Peyer's patch (tissue), 4 donors: Measurements from ENCODE around the gene CUBN.

Experiments used
- POLR2A ChIP-seq, 2 donors: fragments of 450-650 bp; IDR thresholded peaks; one replicate each; pipeline ENCODE4 v1.5.1; 2017; ENCODE audit warnings: antibody characterized with exemption in 2 of 2, mild to moderate bottlenecking in 2 of 2, moderate library complexity in 2 of 2
- TF ChIP-seq, protein P1 (sequence below), 6 experiments: fragments of 450-650 bp in 4 of 6; fragments of 200-600 bp in 2 of 6; sonication (generic) in 1 of 6; IDR thresholded peaks; one replicate each; pipeline ENCODE4 v1.5.1; 2017 to 2019; ENCODE audit warnings: antibody characterized with exemption in 6 of 6, mild to moderate bottlenecking in 3 of 6, moderate library complexity in 1 of 6

DNA sequence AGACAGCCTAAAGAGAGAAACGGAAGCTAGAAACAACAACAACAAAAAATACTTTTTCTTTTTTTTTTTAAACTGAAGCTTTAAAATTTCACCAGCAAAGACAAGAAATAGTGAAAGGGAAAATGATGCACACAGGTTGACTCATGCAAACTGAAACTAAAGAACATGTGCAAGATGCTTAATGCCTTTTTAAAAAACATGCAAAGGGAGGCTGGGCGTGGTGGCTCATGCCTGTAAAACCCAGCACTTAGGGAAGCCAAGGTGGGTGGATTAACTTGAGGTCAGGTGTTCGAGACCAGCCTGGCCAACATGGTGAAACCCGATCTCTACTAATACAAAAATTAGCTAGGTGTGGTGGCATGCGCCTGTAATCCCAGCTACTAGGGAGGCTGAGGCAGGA lies 15.1 kb upstream of the CUBN start:
- TF ChIP-seq, protein P1, sequence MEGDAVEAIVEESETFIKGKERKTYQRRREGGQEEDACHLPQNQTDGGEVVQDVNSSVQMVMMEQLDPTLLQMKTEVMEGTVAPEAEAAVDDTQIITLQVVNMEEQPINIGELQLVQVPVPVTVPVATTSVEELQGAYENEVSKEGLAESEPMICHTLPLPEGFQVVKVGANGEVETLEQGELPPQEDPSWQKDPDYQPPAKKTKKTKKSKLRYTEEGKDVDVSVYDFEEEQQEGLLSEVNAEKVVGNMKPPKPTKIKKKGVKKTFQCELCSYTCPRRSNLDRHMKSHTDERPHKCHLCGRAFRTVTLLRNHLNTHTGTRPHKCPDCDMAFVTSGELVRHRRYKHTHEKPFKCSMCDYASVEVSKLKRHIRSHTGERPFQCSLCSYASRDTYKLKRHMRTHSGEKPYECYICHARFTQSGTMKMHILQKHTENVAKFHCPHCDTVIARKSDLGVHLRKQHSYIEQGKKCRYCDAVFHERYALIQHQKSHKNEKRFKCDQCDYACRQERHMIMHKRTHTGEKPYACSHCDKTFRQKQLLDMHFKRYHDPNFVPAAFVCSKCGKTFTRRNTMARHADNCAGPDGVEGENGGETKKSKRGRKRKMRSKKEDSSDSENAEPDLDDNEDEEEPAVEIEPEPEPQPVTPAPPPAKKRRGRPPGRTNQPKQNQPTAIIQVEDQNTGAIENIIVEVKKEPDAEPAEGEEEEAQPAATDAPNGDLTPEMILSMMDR (IDR thresholded peaks at IDR 0.05) = no peak
- TF ChIP-seq POLR2A (IDR thresholded peaks at IDR 0.05) = no peak
